Measurements from ENCODE around the gene MYH10. TPM values are rescaled to one million over a fixed set of nuclear protein-coding genes. Genes with fewer than 3 reads are reported as not detected.
A peak's percentile ranks its signal among the peaks of the same experiment; 100 is the strongest.

The MYH10 gene
- polyA plus RNA-seq, 1 donor = 73.6 TPM

DNA sequence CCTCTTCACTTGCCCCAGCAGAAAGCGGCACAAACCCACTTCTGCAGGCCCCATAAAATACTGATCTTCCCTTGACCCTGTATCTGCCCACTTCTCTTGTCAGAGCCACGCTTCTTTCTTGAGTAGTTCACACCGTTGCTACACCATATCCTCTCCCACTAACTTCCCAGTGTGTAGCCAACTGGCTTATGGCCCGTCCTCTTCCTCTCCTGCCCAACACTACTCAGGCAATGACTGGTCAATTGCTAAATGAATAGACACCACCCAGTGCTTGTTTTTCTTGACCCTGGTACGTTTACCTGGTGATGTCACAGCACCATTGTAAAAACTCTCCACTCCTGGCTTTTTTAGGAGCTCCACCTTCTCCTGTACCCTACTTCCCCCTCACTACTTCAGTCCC lies 107.9 kb downstream of the MYH10 start:
- Histone ChIP-seq H3K9me3 (ENCODE audit: control insufficient read depth, low read depth, low read length) (no peaks in the 10 kb centered on the region), H3K4me1 (ENCODE audit: control insufficient read depth, insufficient read depth, low read length) (peaks cover 11% of the 10 kb centered on the region), H3K4me3 (ENCODE audit: low read length) (no peak overlapping the region), H3K27me3 (ENCODE audit: control insufficient read depth, insufficient read depth, low read length) (no peaks in the 10 kb centered on the region), H3K36me3 (ENCODE audit: control insufficient read depth, insufficient read depth, low read length) (peaks cover 37% of the 10 kb centered on the region), H3K27ac (ENCODE audit: low read length) (no peak overlapping the region)
- WGBS (ENCODE audit: insufficient coverage, low lambda C conversion rate) = no CpG with 5 or more reads among the region's 5 CpGs
- DNase-seq = no peak

DNA sequence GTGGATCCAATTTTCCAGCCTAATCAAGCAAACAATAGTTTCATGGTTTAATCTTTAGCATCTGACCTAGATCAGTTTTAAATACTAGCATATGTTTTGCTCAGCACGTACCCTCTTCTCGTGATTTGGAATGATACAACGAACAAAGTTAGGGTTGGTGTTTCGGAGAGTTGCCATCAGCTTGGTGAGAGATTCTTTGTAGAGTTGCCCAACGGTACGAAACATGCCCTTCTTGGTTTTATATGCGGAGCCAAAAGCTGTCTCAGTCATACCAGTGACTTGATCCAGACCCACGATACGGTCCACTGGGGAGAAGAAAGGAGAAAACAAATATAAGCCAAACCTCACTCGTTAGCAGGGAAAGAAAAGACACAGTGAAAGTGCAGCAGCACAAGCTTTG lies 109.5 kb downstream of the MYH10 start:
- Histone ChIP-seq H3K9me3 (ENCODE audit: control insufficient read depth, low read depth, low read length) (no peaks in the 10 kb centered on the region), H3K4me1 (ENCODE audit: control insufficient read depth, insufficient read depth, low read length) (peaks cover 12% of the 10 kb centered on the region), H3K36me3 (ENCODE audit: control insufficient read depth, insufficient read depth, low read length) (peaks cover 43% of the 10 kb centered on the region)

DNA sequence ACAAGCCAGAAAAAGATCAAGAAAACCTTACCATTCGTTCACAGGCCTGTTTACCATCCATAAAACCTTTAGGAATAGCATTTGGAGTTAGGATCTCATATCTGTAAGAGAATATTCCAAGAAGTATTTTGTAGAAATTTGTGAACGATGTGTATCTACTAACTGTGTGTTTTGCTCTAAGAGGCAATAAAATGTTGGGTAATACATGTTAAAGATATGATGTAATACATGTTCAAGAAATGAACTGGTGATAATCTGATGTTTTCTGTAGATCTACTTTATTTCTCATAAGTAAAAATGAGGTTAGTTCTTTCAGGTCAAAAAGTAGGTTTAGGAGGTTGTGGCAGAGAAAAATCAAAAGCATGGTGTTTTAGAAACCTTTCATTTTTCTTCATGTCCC lies 111.7 kb downstream of the MYH10 start:
- peaks cover 12% of the 10 kb centered on the region for H3K4me1 ChIP-seq (ENCODE audit: control insufficient read depth, insufficient read depth, low read length)
- no peaks in the 10 kb centered on the region for H3K9me3 ChIP-seq (ENCODE audit: control insufficient read depth, low read depth, low read length)
- H3K4me3 ChIP-seq (ENCODE audit: low read length) = no peak overlapping the region
- 20% methylated on average over 1 of the region's 2 CpGs for WGBS (ENCODE audit: insufficient coverage, low lambda C conversion rate)
- peak overlapping the region; percentile 60 for H3K27ac ChIP-seq (ENCODE audit: low read length)
- H3K36me3 ChIP-seq (ENCODE audit: control insufficient read depth, insufficient read depth, low read length) = peaks cover 55% of the 10 kb centered on the region
- no peaks in the 10 kb centered on the region for H3K27me3 ChIP-seq (ENCODE audit: control insufficient read depth, insufficient read depth, low read length)
- peak in 1 of 2 donors; percentile 64 for DNase-seq

More for the DNA sequence above, 109.5 kb downstream of the MYH10 start:
- WGBS (ENCODE audit: insufficient coverage, low lambda C conversion rate) = 100% methylated on average over 5 of the region's 10 CpGs
- no peaks in the 10 kb centered on the region for H3K27me3 ChIP-seq (ENCODE audit: control insufficient read depth, insufficient read depth, low read length)
- DNase-seq = no peak
- no peak overlapping the region for H3K4me3 ChIP-seq (ENCODE audit: low read length)
- H3K27ac ChIP-seq (ENCODE audit: low read length) = no peak overlapping the region

GRCh38 chr17:8518326-8518725 lies 112.2 kb downstream of the MYH10 start:
- Histone ChIP-seq H3K36me3 (ENCODE audit: control insufficient read depth, insufficient read depth, low read length) (peaks cover 55% of the 10 kb centered on the region), H3K4me3 (ENCODE audit: low read length) (no peak overlapping the region), H3K4me1 (ENCODE audit: control insufficient read depth, insufficient read depth, low read length) (peaks cover 12% of the 10 kb centered on the region), H3K27ac (ENCODE audit: low read length) (peak overlapping the region; percentile 66), H3K27me3 (ENCODE audit: control insufficient read depth, insufficient read depth, low read length) (no peaks in the 10 kb centered on the region), H3K9me3 (ENCODE audit: control insufficient read depth, low read depth, low read length) (no peaks in the 10 kb centered on the region)
- 37% methylated on average over 2 of the region's 6 CpGs for WGBS (ENCODE audit: insufficient coverage, low lambda C conversion rate)
- DNase-seq = peak; percentile 90 to 93

DNA sequence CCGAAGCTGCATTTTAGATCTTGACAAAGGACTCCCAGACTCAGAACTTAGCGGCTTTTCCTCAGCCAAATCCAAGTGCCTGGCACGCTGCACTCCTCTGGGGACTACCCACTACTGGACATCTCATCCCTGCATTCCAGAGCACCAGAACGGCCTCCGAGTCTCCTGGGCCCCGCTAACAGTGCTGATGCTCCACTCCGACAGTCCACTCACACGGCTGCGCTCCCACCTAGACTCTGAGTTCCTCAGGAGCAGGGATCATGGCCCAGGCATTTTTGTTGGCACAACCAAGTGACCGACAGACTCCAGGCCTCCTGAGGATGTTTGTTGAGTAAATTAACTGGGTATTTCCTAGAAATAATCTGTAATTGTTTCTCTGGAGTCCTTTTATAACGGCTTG lies 115.7 kb downstream of the MYH10 start:
- H3K27me3 ChIP-seq (ENCODE audit: control insufficient read depth, insufficient read depth, low read length) = no peaks in the 10 kb centered on the region
- H3K9me3 ChIP-seq (ENCODE audit: control insufficient read depth, low read depth, low read length) = no peaks in the 10 kb centered on the region
- H3K4me1 ChIP-seq (ENCODE audit: control insufficient read depth, insufficient read depth, low read length) = peaks cover 12% of the 10 kb centered on the region
- DNase-seq = no peak
- WGBS (ENCODE audit: insufficient coverage, low lambda C conversion rate) = 100% methylated on average over 1 of the region's 11 CpGs
- no peak overlapping the region for H3K4me3 ChIP-seq (ENCODE audit: low read length)
- peaks cover 53% of the 10 kb centered on the region for H3K36me3 ChIP-seq (ENCODE audit: control insufficient read depth, insufficient read depth, low read length)
- no peak overlapping the region for H3K27ac ChIP-seq (ENCODE audit: low read length)

DNA sequence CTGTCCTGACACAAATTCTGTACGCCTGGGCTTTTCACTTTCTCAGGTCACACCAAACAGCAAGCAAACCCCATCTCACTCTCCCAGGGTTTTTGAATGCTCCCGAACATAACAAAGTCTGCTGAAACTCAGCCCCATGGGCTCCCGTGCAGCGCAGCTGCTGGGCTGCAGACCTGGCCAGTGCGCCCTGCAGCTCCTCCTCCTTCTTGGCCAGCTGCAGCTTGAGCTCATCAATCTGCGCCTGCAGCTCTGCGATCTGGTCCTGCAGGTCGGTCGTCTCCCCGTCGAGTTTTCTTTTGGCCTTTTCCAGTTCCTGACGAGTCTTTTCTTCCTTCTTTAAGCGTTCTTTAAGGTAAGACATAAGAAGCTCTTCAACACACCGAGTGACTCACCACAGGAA lies 124.4 kb downstream of the MYH10 start:
- H3K4me1 ChIP-seq (ENCODE audit: control insufficient read depth, insufficient read depth, low read length) = no peaks in the 10 kb centered on the region
- DNase-seq = no peak
- no peak overlapping the region for H3K27ac ChIP-seq (ENCODE audit: low read length)
- 78% methylated on average over 4 of the region's 14 CpGs for WGBS (ENCODE audit: insufficient coverage, low lambda C conversion rate)
- H3K27me3 ChIP-seq (ENCODE audit: control insufficient read depth, insufficient read depth, low read length) = no peaks in the 10 kb centered on the region
- no peak overlapping the region for H3K4me3 ChIP-seq (ENCODE audit: low read length)
- H3K9me3 ChIP-seq (ENCODE audit: control insufficient read depth, low read depth, low read length) = no peaks in the 10 kb centered on the region
- peaks cover 67% of the 10 kb centered on the region for H3K36me3 ChIP-seq (ENCODE audit: control insufficient read depth, insufficient read depth, low read length)

DNA sequence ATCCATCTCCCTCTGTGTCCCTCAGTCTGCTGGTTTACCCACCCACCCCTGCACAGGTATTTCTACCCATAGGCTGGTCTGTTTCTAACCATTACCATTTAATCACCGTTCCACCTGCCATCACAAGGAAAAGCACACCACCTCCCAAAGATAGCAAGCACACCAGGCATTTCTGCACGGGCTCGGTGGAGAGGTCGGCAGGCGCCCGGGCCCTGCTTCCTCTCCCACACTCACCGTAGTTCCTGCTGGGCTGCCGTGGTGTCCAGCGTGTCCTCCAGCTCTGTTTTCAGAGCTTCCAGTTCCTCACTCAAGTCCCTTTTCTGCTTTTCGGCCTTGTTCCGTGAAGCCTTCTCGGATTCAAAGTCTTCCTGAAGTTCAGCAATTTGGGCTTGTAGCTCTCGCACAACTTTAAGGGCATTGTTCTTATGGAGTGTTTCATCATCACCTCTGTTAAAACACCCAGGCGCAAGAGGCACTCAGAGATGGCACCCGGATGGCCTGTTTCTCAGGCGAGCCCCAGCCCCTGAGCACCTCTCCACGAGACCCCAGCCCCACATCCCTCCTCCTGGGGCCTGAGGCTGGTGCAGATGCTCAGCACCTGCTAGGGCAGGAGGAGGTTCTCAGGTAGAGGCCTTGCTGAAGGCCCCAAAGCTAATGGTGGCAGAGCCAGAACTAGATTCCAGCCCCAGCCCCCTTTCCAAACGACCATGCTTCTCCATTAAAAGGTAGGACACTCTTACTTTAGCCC lies 125.9 kb downstream of the MYH10 start:
- H3K4me1 ChIP-seq (ENCODE audit: control insufficient read depth, insufficient read depth, low read length) = no peaks in the 10 kb centered on the region
- no peak overlapping the region for H3K4me3 ChIP-seq (ENCODE audit: low read length)
- peaks cover 75% of the 10 kb centered on the region for H3K36me3 ChIP-seq (ENCODE audit: control insufficient read depth, insufficient read depth, low read length)
- H3K9me3 ChIP-seq (ENCODE audit: control insufficient read depth, low read depth, low read length) = no peaks in the 10 kb centered on the region
- no CpG with 5 or more reads among the region's 18 CpGs for WGBS (ENCODE audit: insufficient coverage, low lambda C conversion rate)
- H3K27me3 ChIP-seq (ENCODE audit: control insufficient read depth, insufficient read depth, low read length) = no peaks in the 10 kb centered on the region
- no peak overlapping the region for H3K27ac ChIP-seq (ENCODE audit: low read length)
- DNase-seq = no peak

DNA sequence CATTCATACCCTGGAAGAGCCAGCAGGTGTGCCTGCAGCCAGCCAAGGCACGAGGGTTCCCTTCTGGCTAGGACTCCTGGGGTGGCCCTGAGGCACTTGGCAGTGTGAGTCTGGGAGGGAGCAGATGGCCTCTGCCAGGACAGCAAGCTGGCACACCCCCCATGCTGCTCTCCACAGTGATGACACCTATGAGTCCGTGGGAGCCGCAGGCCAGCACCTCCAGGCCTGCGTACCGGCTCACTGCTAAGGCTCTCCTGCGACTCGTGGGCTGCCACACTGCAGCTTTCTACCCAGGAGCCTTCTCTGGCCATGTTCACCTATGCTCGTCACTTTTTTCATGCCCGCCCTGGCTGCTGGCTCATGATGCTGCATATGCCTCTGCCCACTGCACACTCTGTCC lies 126.7 kb downstream of the MYH10 start:
- WGBS (ENCODE audit: insufficient coverage, low lambda C conversion rate) = no CpG with 5 or more reads among the region's 9 CpGs
- Histone ChIP-seq H3K4me3 (ENCODE audit: low read length) (no peak overlapping the region), H3K27ac (ENCODE audit: low read length) (no peak overlapping the region), H3K27me3 (ENCODE audit: control insufficient read depth, insufficient read depth, low read length) (no peaks in the 10 kb centered on the region), H3K36me3 (ENCODE audit: control insufficient read depth, insufficient read depth, low read length) (peaks cover 76% of the 10 kb centered on the region), H3K4me1 (ENCODE audit: control insufficient read depth, insufficient read depth, low read length) (no peaks in the 10 kb centered on the region), H3K9me3 (ENCODE audit: control insufficient read depth, low read depth, low read length) (no peaks in the 10 kb centered on the region)
- no peak for DNase-seq

DNA sequence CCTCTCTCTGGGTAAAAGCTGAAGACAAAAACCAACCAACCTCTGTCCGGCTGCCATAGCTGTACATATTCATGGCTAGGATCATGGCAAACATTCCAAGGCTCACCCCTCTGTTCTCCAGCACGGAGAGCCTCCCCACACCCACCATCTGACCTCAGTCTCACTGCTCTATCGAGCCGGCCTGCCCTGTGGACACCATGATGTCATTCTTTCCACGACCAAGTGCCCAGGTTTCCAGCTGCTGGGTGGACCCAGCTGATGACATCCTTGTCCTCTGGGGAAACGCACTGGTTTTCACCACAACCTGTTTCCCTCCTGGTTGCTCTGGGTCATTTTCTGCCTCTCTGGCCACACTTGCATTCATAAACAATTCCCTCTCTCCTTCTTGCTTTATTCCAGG lies 127.2 kb downstream of the MYH10 start:
- no peak overlapping the region for H3K4me3 ChIP-seq (ENCODE audit: low read length)
- WGBS (ENCODE audit: insufficient coverage, low lambda C conversion rate) = no CpG with 5 or more reads among the region's 6 CpGs
- DNase-seq = no peak
- no peak overlapping the region for H3K27ac ChIP-seq (ENCODE audit: low read length)
- no peaks in the 10 kb centered on the region for H3K27me3 ChIP-seq (ENCODE audit: control insufficient read depth, insufficient read depth, low read length)
- no peaks in the 10 kb centered on the region for H3K4me1 ChIP-seq (ENCODE audit: control insufficient read depth, insufficient read depth, low read length)
- peaks cover 76% of the 10 kb centered on the region for H3K36me3 ChIP-seq (ENCODE audit: control insufficient read depth, insufficient read depth, low read length)
- H3K9me3 ChIP-seq (ENCODE audit: control insufficient read depth, low read depth, low read length) = no peaks in the 10 kb centered on the region

DNA sequence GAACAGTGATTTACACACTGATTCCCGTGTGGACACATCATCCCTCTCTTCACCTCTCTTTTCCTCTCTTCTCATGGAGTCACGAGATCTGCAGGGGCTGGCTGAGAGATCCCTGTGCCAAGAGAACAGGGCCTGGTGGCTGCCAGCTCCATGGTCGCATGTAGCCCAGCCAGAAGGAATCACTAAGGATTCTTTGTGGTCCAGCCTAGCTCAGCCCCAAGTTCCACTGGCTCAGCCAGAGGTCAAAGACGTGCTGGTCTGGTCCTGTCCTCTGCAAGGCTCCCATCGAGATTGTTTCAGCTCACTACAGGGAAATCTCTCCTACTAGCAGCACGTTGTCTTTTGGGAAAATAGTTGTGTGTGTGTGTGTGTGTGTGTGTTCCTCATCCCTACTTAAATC lies 128.4 kb downstream of the MYH10 start:
- H3K36me3 ChIP-seq (ENCODE audit: control insufficient read depth, insufficient read depth, low read length) = peaks cover 70% of the 10 kb centered on the region
- H3K9me3 ChIP-seq (ENCODE audit: control insufficient read depth, low read depth, low read length) = no peaks in the 10 kb centered on the region
- WGBS (ENCODE audit: insufficient coverage, low lambda C conversion rate) = no CpG with 5 or more reads among the region's 6 CpGs
- no peaks in the 10 kb centered on the region for H3K4me1 ChIP-seq (ENCODE audit: control insufficient read depth, insufficient read depth, low read length)
- DNase-seq = no peak
- no peak overlapping the region for H3K4me3 ChIP-seq (ENCODE audit: low read length)
- H3K27ac ChIP-seq (ENCODE audit: low read length) = no peak overlapping the region
- H3K27me3 ChIP-seq (ENCODE audit: control insufficient read depth, insufficient read depth, low read length) = no peaks in the 10 kb centered on the region

DNA sequence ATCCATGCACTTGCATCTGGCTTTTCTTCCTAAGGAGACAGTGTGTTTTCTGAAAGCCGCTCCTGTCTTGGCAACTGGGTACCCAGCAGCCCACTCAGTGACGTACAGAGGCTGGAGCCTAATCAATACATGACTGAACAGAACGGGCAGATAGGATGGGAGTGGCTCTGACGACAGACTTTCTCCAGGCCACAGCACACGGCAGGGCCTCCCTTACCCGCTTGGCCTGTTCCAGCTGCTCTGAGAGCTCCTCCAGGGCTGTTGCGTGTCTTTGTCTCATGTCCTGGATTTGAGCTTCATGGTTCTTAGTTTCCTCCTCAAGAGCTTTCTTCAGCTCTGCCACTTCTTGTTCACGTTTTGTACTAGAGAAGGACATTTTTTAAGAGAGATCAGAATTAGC lies 129.9 kb downstream of the MYH10 start:
- no peak for DNase-seq
- no peaks in the 10 kb centered on the region for H3K4me1 ChIP-seq (ENCODE audit: control insufficient read depth, insufficient read depth, low read length)

More for the DNA sequence above, 129.9 kb downstream of the MYH10 start:
- no peaks in the 10 kb centered on the region for H3K27me3 ChIP-seq (ENCODE audit: control insufficient read depth, insufficient read depth, low read length)
- no peak overlapping the region for H3K27ac ChIP-seq (ENCODE audit: low read length)
- 80% methylated on average over 1 of the region's 8 CpGs for WGBS (ENCODE audit: insufficient coverage, low lambda C conversion rate)
- H3K4me3 ChIP-seq (ENCODE audit: low read length) = no peak overlapping the region
- peaks cover 70% of the 10 kb centered on the region for H3K36me3 ChIP-seq (ENCODE audit: control insufficient read depth, insufficient read depth, low read length)
- H3K9me3 ChIP-seq (ENCODE audit: control insufficient read depth, low read depth, low read length) = no peaks in the 10 kb centered on the region

Measured in large intestine (tissue), 3 donors.